ENCODE results near the gene LIPH. TPM values are rescaled to one million over a fixed set of nuclear protein-coding genes. Genes with fewer than 3 reads are reported as not detected.
"Not testable (repeated sequence)": the region's sequence is repeated elsewhere in the genome, so short reads cannot be mapped to it uniquely, and the experiment has no call there.

LIPH gene
- total and polyA plus RNA-seq, 12 donors = 0.07 to 11.2 (median 0.90) TPM; not detected in 1

DNA sequence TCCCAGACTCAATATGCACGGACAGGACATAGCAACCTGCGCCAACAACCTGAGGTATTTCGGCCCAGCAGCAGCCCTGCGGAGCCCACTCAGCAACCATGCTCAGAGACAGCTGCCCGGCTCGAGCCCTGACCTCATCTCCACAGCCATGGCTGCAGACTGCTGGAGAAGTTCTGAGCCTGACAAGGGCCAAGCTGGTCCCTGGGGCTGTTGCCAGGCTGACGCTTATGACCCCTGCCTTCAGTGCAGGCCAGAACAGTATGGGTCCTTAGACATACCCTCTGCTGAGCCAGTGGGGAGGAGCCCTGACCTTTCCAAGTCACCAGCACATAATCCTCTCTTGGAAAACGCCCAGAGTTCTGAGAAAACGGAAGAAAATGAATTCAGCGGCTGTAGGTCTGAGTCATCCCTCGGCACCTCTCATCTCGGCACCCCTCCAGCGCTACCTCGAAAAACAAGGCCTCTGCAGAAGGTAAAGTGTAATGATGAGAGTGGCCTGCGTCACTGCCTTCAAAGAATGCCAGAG lies 79.0 kb downstream of the LIPH start:
- TF ChIP-seq, protein P1, sequence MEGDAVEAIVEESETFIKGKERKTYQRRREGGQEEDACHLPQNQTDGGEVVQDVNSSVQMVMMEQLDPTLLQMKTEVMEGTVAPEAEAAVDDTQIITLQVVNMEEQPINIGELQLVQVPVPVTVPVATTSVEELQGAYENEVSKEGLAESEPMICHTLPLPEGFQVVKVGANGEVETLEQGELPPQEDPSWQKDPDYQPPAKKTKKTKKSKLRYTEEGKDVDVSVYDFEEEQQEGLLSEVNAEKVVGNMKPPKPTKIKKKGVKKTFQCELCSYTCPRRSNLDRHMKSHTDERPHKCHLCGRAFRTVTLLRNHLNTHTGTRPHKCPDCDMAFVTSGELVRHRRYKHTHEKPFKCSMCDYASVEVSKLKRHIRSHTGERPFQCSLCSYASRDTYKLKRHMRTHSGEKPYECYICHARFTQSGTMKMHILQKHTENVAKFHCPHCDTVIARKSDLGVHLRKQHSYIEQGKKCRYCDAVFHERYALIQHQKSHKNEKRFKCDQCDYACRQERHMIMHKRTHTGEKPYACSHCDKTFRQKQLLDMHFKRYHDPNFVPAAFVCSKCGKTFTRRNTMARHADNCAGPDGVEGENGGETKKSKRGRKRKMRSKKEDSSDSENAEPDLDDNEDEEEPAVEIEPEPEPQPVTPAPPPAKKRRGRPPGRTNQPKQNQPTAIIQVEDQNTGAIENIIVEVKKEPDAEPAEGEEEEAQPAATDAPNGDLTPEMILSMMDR (IDR thresholded peaks at IDR 0.05) = no peak
- peak in 1 of 2 donors; percentile 22 for TF ChIP-seq POLR2A (IDR thresholded peaks at IDR 0.05)
- H3K36me3 ChIP-seq (replicated peaks in 1 of 2) = peaks cover 0 to 30% of the 10 kb centered on the region in 2 donors

DNA sequence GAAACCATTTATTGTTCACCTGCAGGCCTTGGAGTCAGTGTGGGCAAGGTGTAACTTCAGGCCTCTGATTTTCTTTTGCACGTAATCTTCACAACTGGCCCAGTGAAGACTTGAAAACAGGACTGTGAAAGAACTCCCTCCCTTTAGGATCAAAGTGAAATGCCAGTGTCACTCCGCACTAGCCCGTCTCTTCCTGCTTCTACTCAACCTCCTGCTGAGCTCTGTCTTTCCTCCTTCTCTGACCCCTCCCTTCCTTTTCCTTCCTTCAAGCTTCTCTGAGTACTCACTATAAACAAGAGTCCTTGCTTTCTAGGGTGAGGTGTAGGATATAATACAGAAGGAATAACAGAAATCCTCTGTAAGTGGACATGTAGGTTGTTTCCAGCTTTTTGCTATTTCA lies 82.1 kb downstream of the LIPH start:
- TF ChIP-seq, protein P1 (IDR thresholded peaks at IDR 0.05) = no peak
- TF ChIP-seq POLR2A (IDR thresholded peaks at IDR 0.05) = no peak
- 82 to 90% (median 86%) methylated on average over 3 of the region's 3 CpGs for WGBS, 4 donors
- H3K27me3 ChIP-seq = no peaks in the 10 kb centered on the region
- intact Hi-C loops (cut with DNase I) = no loop called here
- no peak for DNase-seq
- H3K9me3 ChIP-seq (replicated peaks in 1 of 3) = no peaks in the 10 kb centered on the region
- H3K27ac ChIP-seq = no peak overlapping the region
- peaks cover 0 to 57% of the 10 kb centered on the region in 2 donors for H3K36me3 ChIP-seq (replicated peaks in 1 of 2)
- H3K4me3 ChIP-seq = no peak overlapping the region
- H3K4me1 ChIP-seq (replicated peaks in 1 of 2) = peaks cover 3 to 4% of the 10 kb centered on the region in 2 donors

More for the DNA sequence above, 79.0 kb downstream of the LIPH start:
- Histone ChIP-seq H3K27me3 (no peaks in the 10 kb centered on the region), H3K4me1 (replicated peaks in 1 of 2) (peaks cover 3 to 4% of the 10 kb centered on the region in 2 donors), H3K4me3 (no peak overlapping the region), H3K27ac (peak overlapping the region in 4 of 5 donors; percentile 43 to 78 (median 62)), H3K9me3 (replicated peaks in 1 of 3) (no peaks in the 10 kb centered on the region)
- WGBS, 4 donors = 51 to 62% (median 55%) methylated on average over 13 to 15 of the region's 15 CpGs
- intact Hi-C loops (cut with DNase I) = no loop called here
- DNase-seq = peak; percentile 84 to 92 (median 90)

DNA sequence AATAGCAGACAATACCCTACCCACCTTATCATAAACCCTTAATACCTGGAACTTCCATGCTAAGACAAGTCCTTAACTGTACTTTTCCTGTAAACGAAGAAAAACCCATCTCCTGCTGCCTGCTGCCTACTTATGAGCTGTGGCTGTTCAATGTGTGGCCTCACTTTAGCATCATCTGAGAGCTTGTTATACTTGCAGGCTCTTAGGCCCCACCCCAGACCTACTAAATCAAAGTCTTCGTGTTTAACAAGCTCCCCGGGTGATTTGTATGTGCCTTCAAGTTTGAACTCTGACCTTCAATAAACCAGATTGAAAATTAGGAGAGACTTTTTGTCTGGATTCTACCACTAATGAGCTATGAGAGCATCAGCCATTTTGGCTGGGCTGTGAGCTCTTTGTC lies 82.8 kb downstream of the LIPH start:
- intact Hi-C loops (cut with DNase I) = no loop called here
- Histone ChIP-seq H3K9me3 (replicated peaks in 1 of 3) (no peaks in the 10 kb centered on the region), H3K36me3 (replicated peaks in 1 of 2) (peaks cover 0 to 56% of the 10 kb centered on the region in 2 donors), H3K4me1 (replicated peaks in 1 of 2) (peaks cover 3 to 4% of the 10 kb centered on the region in 2 donors), H3K4me3 (no peak overlapping the region), H3K27ac (no peak overlapping the region), H3K27me3 (no peaks in the 10 kb centered on the region)
- no peak for DNase-seq
- WGBS, 4 donors = 63 to 74% (median 67%) methylated on average over 3 of the region's 3 CpGs
- TF ChIP-seq, protein P1 (IDR thresholded peaks at IDR 0.05) = no peak
- no peak for TF ChIP-seq POLR2A (IDR thresholded peaks at IDR 0.05)

DNA sequence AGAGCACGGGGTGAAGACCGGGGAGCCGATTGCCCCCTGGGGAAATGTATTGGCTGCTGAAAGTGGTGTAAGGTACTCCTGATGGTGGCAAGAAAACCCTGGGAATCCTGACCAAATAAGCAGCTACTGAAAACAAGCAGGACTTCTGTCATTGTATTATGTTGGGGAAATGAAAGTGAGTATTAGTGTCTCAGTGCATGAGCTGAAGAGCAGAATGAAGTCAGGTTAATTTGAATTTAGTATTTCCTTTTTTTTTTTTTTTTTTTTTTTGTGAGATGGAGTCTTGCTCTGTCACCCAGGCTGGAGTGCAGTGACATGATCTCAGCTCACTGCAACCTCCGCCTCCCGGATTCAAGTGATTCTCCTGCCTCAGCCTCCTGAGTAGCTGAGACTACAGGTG lies 86.3 kb downstream of the LIPH start:
- intact Hi-C loops (cut with DNase I); H3K27me3 ChIP-seq; H3K27ac ChIP-seq; H3K4me3 ChIP-seq; DNase-seq; H3K4me1 ChIP-seq (replicated peaks in 1 of 2); H3K9me3 ChIP-seq (replicated peaks in 1 of 3): not testable (repeated sequence)
- peaks cover 0 to 48% of the 10 kb centered on the region in 2 donors for H3K36me3 ChIP-seq (replicated peaks in 1 of 2)
- 86 to 93% (median 89%) methylated on average over 5 of the region's 5 CpGs for WGBS, 4 donors

DNA sequence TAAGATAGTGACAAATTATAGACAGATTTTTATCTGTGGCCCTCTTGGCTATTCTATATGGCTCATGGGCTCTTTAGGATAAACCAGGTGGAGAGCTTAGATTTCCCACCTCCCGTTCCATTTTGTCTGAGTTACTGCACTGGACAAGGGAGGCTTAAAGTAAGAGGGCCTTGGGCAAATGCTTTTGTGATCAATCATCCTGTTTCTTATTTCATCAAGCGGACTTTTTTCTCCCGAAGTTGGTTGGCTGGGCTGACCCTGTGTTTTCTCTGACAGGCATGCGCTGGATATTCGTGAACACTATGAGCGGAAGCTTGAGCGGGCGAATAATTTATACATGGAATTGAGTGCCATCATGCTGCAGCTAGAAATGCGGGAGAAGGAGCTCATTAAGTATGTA lies 86.9 kb downstream of the LIPH start:
- 88 to 93% (median 90%) methylated on average over 9 of the region's 9 CpGs for WGBS, 4 donors
- H3K9me3 ChIP-seq (replicated peaks in 1 of 3) = no peaks in the 10 kb centered on the region
- peaks cover 0 to 48% of the 10 kb centered on the region in 2 donors for H3K36me3 ChIP-seq (replicated peaks in 1 of 2)

More for the DNA sequence above, 86.9 kb downstream of the LIPH start:
- H3K27ac ChIP-seq = no peak overlapping the region
- no peak overlapping the region for H3K4me3 ChIP-seq
- no peaks in the 10 kb centered on the region for H3K27me3 ChIP-seq
- no peaks in the 10 kb centered on the region for H3K4me1 ChIP-seq (replicated peaks in 1 of 2)
- intact Hi-C loops (cut with DNase I) = no loop called here
- no peak for TF ChIP-seq POLR2A (IDR thresholded peaks at IDR 0.05)
- TF ChIP-seq, protein P1 (IDR thresholded peaks at IDR 0.05) = no peak
- DNase-seq = no peak
